Cardiac fibroblast (primary cell): ENCODE measurements around the gene JARID2.

Source experiments
- DNase-seq, 2 donors: peaks; one replicate each; pipeline versions ENCODE4 v3.0.0 to v3.0.0-alpha.2; 2010; ENCODE audit warnings: low read depth in 2 of 2
- H3K4me3 ChIP-seq, 2 donors: replicated peaks in 1 of 2; 1 replicate in 1 of 2; 2 replicates in 1 of 2; pipeline ENCODE4 v1.5.1; 2011; ENCODE audit warnings: low read depth in 2 of 2, low read length in 2 of 2, mild to moderate bottlenecking in 2 of 2, moderate library complexity in 1 of 2
- TF ChIP-seq, protein P1 (sequence below): IDR thresholded peaks from one replicate; pipeline ENCODE4 v1.5.1; 2011; ENCODE audit warnings: low read depth, mild to moderate bottlenecking, low read length, inconsistent platforms

JARID2 gene

DNA sequence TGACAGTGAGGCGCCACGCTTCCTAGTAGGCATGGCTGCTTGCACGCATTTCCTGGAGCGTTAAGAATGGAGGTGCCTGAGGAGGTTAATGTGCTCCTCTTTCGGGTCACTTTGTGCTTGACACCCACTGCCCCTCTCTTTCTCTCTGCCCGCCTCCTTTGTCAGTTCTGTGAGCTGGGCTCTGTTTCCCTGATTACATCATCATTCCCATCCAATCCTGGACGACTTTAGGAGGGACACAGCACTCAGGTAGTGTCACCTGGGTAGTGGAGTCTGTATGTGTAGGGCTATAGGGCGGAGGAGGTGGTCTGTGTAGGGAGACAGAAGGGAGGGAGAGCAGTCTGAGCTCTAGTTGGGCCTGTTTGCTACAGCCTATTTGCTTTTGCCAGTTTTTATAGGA lies 136.8 kb downstream of the JARID2 start:
- DNase-seq: no peak
- TF ChIP-seq, protein P1, sequence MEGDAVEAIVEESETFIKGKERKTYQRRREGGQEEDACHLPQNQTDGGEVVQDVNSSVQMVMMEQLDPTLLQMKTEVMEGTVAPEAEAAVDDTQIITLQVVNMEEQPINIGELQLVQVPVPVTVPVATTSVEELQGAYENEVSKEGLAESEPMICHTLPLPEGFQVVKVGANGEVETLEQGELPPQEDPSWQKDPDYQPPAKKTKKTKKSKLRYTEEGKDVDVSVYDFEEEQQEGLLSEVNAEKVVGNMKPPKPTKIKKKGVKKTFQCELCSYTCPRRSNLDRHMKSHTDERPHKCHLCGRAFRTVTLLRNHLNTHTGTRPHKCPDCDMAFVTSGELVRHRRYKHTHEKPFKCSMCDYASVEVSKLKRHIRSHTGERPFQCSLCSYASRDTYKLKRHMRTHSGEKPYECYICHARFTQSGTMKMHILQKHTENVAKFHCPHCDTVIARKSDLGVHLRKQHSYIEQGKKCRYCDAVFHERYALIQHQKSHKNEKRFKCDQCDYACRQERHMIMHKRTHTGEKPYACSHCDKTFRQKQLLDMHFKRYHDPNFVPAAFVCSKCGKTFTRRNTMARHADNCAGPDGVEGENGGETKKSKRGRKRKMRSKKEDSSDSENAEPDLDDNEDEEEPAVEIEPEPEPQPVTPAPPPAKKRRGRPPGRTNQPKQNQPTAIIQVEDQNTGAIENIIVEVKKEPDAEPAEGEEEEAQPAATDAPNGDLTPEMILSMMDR: no peak
- no peak overlapping the region for H3K4me3 ChIP-seq

DNA sequence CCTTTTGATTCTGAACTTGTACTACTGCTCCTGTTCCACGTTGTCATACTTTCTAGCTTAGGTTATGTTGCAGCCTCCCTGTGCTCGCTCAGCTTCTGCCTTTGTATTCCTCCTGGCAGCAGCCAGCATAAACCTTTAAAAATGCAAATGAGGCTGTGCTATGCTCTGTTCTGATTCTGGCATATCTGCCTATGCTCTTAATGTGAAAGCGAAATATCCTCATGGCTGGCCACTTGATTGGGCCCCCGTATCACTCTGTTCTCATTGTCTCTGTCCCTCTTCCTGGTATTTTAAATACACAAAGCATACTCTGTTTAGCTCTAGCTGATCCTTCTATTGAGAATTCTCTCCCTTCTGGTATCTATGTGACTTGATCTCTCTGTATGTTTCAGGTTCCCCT lies 139.0 kb downstream of the JARID2 start:
- TF ChIP-seq, protein P1: no peak
- H3K4me3 ChIP-seq: no peak overlapping the region
- DNase-seq: no peak

DNA sequence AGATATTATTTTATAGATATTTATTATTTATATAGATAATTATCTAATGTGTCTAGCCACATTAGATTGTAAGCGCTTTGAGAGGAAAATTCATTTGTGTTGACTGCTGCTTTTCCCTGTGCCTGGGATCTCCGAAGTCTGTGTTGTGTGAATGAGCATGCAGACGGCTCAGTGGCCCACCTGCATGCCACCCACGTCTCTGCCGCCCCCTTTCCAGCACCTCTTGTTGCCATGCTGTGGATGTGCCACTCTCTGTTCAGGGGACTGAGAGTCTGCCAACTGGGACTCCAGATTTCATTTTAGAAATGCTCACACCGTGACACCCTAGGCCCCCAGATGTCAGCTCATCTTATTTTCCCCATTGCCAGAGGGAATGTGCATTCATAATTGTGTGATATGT lies 139.7 kb downstream of the JARID2 start:
- TF ChIP-seq, protein P1: no peak
- DNase-seq: no peak
- no peak overlapping the region for H3K4me3 ChIP-seq

DNA sequence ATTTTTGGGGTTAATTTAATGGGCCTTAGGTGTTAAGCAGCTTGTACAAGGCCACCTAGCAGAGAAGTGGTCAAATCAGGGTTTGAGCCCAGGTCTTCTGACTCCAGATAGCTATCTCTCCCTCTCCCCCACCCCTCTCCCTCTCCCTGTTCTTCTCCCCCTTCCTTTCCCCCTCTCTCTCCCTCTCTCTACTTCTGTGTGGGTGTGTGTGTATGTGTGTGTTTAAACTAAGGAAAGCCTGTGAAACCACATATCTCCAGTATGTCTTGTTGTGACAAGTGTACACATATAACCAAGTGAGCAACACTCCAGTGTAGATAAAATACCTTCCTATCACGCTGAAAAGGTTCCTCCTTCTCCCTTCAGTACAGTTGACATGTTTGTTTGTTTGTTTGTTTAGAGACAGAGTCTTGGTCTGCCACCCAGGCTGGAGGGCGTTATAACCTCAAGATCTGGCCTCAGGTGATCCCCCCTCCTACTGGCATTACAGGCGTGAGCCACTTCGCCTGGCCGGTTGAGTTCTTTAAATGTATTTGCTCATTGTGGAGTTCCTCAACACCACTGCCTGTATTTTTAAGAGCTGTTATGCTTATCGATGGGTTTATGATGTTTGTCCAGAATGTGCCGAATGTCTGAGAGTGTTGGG lies 140.4 kb downstream of the JARID2 start:
- DNase-seq: no peak
- no peak overlapping the region for H3K4me3 ChIP-seq
- TF ChIP-seq, protein P1: no peak

DNA sequence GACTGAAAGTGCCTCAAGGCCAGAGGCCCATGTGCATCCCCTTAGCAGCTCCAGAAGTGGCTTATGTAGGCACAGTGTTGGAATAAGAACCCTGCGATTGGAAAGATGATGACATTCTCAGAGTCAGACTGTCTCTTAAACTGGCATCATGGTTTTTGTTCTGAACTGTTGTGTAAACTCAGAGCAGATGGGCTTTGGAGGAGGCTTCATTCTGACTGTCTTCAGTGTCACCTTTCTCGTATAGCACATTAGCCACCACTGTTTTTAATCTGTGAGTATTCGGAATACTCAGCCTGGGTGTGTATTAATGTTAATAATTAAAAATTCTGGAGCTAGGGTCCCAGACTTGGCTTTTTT lies 140.9 kb downstream of the JARID2 start:
- no peak overlapping the region for H3K4me3 ChIP-seq
- TF ChIP-seq, protein P1: no peak
- DNase-seq: no peak

DNA sequence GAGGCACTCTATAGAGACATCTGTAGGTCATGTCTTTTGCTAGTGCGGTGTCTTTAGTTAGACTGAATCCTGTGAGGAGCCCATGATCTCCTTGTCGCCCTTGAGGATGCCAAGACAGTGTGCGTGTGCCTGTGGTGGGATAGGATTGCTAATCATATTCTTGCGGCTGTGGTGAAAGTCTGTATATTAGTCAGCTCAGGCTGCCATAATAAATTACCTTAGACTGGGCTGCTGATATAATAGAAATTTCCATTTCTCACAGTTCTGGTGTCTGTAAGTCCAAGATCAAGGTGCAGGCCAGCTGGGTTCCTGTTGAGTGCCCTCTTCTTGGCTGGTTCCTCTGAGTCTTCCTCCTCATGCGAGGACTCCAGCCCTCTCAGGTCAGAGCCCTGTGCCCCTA lies 141.2 kb downstream of the JARID2 start:
- H3K4me3 ChIP-seq: no peak overlapping the region
- no peak for DNase-seq
- TF ChIP-seq, protein P1: no peak
